CD8-positive, alpha-beta memory T cell (primary cell): ENCODE measurements around the gene PKNOX1. TPM values are rescaled to one million over a fixed set of nuclear protein-coding genes. Genes with fewer than 3 reads are reported as not detected.

Source experiments
- polyA plus RNA-seq: library from polyadenylated mRNA; unstranded; fragments of 300-500 nt; fragmentation: Illumina TruSeq; gene quantifications from one replicate; pipeline ENCODE4 v1.2.3, GENCODE V29; 2021
- total RNA-seq, 2 experiments: library from RNA; stranded (reverse); gene quantifications; one replicate each; pipeline ENCODE4 v1.2.3, GENCODE V29; 2021

Gene PKNOX1
- total and polyA plus RNA-seq, 3 experiments from 2014 or later: 18.6 to 22.9 (median 22.8) TPM

Other genes with a start within 250 kb of the PKNOX1 start
- 10 to 100 TPM; 53.7 to 54.9 TPM for gene WDR4, start 95.0 kb upstream of the PKNOX1 start, total RNA-seq
- gene WDR4, start 95.0 kb upstream of the PKNOX1 start, polyA plus RNA-seq: 8.0 TPM
- gene NDUFV3, start 81.3 kb upstream of the PKNOX1 start, total RNA-seq: 10 to 100 TPM; 36.6 to 36.8 TPM
- gene NDUFV3, start 81.3 kb upstream of the PKNOX1 start, polyA plus RNA-seq: 20.3 TPM
- gene ERVH48-1, start 48.9 kb upstream of the PKNOX1 start, total RNA-seq: not detected
- not detected for gene ERVH48-1, start 48.9 kb upstream of the PKNOX1 start, polyA plus RNA-seq
- gene CBS, start 101.3 kb downstream of the PKNOX1 start, total RNA-seq: 1 to 10 TPM; 3.7 to 5.5 TPM
- gene CBS, start 101.3 kb downstream of the PKNOX1 start, polyA plus RNA-seq: not detected
- gene U2AF1, start 133.0 kb downstream of the PKNOX1 start, total RNA-seq: 10 to 100 TPM; 15.0 to 16.3 TPM
- 58.0 TPM for gene U2AF1, start 133.0 kb downstream of the PKNOX1 start, polyA plus RNA-seq
- not detected for gene CRYAA, start 194.4 kb downstream of the PKNOX1 start, total RNA-seq
- gene CRYAA, start 194.4 kb downstream of the PKNOX1 start, polyA plus RNA-seq: not detected